ENCODE results near the gene FOXA3.

DNA sequence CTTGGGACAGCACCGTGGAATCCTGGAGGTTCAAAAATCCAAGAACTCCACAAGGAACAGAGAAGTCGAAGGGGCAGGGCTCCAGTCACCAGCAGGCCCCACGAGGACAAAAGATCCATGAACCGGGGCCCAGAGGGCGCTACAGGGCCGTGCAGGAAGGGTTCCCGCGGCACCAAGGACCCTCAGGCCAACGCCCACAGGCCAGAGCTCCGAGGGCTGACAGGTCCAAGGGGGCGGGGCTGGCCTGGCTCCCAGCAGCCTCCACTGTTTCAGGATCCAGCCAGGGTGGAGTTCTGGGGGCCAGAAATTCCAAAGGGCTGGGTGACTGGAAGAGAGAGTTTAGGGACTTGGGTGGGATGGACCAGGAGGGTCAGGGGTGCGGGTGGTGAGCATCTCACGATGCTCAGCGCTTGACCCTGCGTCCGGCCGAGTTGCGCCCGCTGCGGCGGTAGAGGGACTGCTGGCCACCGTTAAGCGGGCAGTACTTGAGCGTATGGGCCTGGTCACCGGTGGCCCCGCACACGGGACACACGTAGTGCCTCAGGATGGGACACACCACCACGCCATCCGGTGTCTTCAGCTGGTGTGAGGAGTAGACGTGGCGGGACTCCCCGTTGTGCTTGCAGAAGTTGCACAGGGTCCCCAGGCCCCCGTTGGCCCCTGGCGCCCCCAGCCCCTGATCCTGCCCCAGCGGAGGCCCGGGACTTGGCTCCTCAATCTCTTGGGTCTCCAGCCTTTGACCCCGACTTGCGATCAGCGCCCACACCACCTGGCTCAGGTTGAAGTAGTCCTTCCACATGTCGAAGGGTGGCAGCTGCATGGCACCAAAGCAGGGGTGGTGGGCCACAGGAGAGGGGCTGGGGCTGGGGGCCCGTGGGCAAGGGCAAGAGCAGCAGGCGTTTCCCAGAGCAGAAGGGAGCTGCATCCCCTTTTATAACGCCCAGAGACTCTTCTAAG is 50.0 kb downstream of the FOXA3 start, which contains the start of gene NANOS2:
- TF ChIP-seq, protein P1, sequence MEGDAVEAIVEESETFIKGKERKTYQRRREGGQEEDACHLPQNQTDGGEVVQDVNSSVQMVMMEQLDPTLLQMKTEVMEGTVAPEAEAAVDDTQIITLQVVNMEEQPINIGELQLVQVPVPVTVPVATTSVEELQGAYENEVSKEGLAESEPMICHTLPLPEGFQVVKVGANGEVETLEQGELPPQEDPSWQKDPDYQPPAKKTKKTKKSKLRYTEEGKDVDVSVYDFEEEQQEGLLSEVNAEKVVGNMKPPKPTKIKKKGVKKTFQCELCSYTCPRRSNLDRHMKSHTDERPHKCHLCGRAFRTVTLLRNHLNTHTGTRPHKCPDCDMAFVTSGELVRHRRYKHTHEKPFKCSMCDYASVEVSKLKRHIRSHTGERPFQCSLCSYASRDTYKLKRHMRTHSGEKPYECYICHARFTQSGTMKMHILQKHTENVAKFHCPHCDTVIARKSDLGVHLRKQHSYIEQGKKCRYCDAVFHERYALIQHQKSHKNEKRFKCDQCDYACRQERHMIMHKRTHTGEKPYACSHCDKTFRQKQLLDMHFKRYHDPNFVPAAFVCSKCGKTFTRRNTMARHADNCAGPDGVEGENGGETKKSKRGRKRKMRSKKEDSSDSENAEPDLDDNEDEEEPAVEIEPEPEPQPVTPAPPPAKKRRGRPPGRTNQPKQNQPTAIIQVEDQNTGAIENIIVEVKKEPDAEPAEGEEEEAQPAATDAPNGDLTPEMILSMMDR (IDR thresholded peaks at IDR 0.05) = no peak
- TF ChIP-seq EP300 (IDR thresholded peaks at IDR 0.05) = no peak
- no peak for TF ChIP-seq POLR2A (IDR thresholded peaks at IDR 0.05)
